HL-60 (cell line): Measurements from ENCODE around the gene FGFR3.

Experiments used
- CTCF ChIP-seq: IDR thresholded peaks from one replicate; pipeline ENCODE4 v1.5.1; 2011; ENCODE audit warnings: low read length, control low read depth, inconsistent platforms; ENCODE audit not compliant: insufficient read depth
- GABPA ChIP-seq: IDR thresholded peaks from 2 replicates; pipeline ENCODE4 v1.6.1; 2012; ENCODE audit warnings: low read depth
- POLR2AphosphoS5 ChIP-seq: IDR thresholded peaks from 2 replicates; pipeline ENCODE4 v1.6.1; 2012; ENCODE audit warnings: low read depth
- REST ChIP-seq: IDR thresholded peaks from 2 replicates; pipeline ENCODE4 v1.6.1; 2012; ENCODE audit warnings: low read depth; ENCODE audit not compliant: insufficient replicate concordance
- SPI1 ChIP-seq: IDR thresholded peaks from 2 replicates; pipeline ENCODE4 v1.6.1; 2012; ENCODE audit warnings: low read depth, mild to moderate bottlenecking, borderline replicate concordance

GRCh38 chr4:1793496-1793840, 375 bp downstream of the FGFR3 start:
- TF ChIP-seq CTCF (no peak), POLR2AphosphoS5 (no peak), GABPA (no peak), SPI1 (no peak), REST (no peak)
